Right lung (tissue), 5 donors: ENCODE results near the gene DUOX1. TPM values are rescaled to one million over a fixed set of nuclear protein-coding genes. Genes with fewer than 3 reads are reported as not detected.

Experiments
- DNase-seq, 2 donors: peaks; one replicate each; pipeline ENCODE4 v3.0.0-alpha.2; 2013
- polyA plus RNA-seq, 5 donors: library from polyadenylated mRNA; unstranded; fragments of 120-200 nt; gene quantifications; one replicate each; pipeline versions ENCODE4 v1.2.1 to v1.2.3, GENCODE V29; 2013; ENCODE audit warnings: inconsistent platforms in 1 of 5, low replicate concordance in 1 of 5; ENCODE audit not compliant: insufficient read length in 5 of 5, insufficient read depth in 1 of 5

The DUOX1 gene
- polyA plus RNA-seq, 5 donors, result 5.2 to 7.8 (median 6.6) TPM

DNA sequence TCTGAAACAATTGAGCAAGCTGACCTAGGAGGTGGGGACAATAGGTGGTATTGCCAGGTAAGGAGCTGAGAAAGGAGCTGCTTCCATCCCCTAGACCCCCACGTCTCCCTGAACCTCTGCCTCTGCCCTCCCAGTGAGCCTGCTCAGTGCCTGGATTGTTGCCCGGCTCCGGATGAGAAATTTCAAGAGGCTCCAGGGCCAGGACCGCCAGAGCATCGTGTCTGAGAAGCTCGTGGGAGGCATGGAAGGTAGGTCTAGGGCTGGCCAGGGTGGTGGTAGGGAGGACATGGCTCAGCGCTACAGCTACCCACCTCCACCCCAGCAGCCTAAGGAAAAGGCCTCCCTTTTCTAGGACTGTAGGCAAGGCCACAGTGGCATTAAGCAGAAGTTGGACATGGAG, 13.3 kb downstream of the DUOX1 start:
- DNase-seq, result no peak

DNA sequence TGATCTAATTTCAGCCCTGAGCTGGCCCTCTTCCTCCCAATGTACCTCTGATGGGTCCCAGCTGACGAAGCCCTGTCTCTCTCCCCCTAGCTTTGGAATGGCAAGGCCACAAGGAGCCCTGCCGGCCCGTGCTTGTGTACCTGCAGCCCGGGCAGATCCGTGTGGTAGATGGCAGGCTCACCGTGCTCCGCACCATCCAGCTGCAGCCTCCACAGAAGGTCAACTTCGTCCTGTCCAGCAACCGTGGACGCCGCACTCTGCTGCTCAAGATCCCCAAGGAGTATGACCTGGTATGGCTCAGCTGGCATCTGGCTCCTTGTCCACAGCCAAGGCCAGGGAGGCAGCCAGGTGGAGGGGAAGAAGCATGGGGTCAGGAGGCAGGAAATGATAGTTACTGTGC, 14.2 kb downstream of the DUOX1 start:
- no peak for DNase-seq

- no peak for DNase-seq
Measured at GRCh38 chr15:45144775-45145174, 15.0 kb downstream of the DUOX1 start.

GRCh38 chr15:45146405-45146804, 16.6 kb downstream of the DUOX1 start:
- DNase-seq, result no peak

DNA sequence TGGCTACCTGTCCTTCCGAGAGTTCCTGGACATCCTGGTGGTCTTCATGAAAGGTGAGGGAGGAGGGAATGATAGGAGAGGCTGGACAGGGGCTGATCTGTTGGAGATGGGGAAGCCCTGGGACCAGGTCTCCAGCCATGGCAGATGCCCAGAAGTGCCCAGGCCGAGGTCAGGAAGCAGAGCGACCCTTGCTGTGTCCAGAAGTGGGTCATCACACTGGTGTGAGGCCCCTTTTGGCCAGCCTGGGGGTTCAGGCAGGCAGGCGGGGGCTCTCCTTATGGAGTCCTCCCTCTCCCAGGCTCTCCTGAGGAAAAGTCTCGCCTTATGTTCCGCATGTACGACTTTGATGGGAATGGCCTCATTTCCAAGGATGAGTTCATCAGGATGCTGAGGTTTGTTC, 17.8 kb downstream of the DUOX1 start:
- DNase-seq, result no peak

- DNase-seq, result no peak
Measured at GRCh38 chr15:45148076-45149059, 18.6 kb downstream of the DUOX1 start.

GRCh38 chr15:45149060-45149459, 19.3 kb downstream of the DUOX1 start:
- DNase-seq, result no peak

DNA sequence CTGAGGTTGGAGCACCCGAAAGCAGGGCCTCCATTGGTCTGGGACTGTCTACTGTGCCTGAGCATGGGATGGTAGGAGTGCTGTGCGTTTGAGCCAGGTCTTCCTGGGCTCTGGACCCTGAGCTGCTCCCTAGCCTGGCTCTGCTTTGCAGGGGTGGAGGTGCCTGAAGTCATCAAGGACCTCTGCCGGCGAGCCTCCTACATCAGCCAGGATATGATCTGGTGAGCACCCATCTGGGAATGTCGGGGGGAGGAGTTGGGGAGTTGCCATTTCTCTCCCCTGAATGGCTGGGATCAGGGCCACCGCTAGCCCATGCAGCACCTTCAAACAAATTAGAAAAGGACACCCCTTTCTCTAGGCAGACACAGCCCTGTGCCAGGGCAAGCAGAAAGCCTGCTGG, 20.7 kb downstream of the DUOX1 start:
- no peak for DNase-seq

DNA sequence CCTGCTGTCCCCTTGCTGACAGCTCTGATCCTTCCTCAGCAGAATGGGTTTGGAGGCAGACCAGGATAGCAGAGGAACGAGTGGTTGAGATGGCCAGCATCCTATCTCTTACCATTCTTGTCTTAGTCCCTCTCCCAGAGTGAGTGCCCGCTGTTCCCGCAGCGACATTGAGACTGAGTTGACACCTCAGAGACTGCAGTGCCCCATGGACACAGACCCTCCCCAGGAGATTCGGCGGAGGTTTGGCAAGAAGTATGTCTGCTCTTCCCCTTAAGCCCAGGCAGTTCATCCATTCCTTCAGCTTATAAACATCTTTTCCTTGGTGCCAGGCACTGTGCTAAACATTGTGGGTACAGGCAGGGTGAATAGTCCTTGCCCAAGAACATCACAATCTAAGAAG, 21.2 kb downstream of the DUOX1 start:
- no peak for DNase-seq

- no peak for DNase-seq
Measured at GRCh38 chr15:45151998-45152828, 22.4 kb downstream of the DUOX1 start.

DNA sequence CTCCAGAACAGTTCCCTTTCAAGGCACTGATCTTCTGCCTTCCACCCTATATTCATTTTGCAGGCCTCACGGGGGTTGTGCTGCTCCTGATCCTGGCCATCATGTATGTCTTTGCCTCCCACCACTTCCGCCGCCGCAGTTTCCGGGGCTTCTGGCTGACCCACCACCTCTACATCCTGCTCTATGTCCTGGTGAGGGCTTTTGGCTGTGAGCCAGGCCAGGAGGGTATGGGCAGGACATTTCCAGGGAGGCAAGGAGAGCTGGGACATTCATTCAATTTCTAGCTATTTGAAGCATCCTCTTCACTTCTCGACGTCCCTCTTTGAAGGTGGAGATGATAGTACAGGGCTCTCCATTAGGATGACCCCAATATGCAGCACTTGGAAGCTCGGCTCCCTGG, 25.9 kb downstream of the DUOX1 start:
- DNase-seq, result no peak

DNA sequence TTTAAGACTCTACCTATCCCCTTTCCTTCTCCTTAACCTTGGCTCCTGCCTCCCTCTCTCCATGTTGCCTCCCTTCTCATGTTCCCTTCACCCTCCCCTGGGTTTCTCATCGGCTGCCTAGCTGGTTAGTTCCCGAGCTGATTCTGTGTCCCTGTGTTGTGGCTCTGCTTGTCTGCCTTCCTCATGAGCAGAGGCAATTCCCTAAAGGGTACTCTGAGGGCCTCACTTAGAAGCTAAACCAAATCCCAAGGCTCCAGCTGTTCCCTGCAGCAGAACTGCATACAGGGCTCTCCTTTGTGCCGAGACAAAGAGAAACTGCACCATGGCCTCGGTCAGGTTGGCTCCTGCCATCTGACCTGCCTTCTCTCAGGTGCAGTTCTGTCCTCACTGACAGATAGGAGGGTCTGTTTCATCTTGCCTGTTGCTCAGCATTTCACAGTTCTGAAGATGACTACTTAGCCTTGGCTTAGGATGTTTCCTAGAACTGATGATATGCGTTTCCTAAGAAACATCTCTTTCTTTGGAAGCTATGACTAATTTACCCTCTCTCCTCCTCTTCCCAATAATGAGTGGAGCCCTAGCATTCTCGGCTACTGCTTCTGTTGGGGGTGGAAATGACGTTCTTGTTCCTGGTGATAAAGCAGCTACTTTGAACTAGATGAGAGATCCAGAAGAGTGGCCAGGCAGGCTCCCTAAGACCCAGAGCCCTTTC, 27.1 kb downstream of the DUOX1 start:
- no peak for DNase-seq

- no peak for DNase-seq
Measured at GRCh38 chr15:45157974-45158373, 28.2 kb downstream of the DUOX1 start.

GRCh38 chr15:45161666-45162065, 31.9 kb downstream of the DUOX1 start:
- no peak for DNase-seq

DNA sequence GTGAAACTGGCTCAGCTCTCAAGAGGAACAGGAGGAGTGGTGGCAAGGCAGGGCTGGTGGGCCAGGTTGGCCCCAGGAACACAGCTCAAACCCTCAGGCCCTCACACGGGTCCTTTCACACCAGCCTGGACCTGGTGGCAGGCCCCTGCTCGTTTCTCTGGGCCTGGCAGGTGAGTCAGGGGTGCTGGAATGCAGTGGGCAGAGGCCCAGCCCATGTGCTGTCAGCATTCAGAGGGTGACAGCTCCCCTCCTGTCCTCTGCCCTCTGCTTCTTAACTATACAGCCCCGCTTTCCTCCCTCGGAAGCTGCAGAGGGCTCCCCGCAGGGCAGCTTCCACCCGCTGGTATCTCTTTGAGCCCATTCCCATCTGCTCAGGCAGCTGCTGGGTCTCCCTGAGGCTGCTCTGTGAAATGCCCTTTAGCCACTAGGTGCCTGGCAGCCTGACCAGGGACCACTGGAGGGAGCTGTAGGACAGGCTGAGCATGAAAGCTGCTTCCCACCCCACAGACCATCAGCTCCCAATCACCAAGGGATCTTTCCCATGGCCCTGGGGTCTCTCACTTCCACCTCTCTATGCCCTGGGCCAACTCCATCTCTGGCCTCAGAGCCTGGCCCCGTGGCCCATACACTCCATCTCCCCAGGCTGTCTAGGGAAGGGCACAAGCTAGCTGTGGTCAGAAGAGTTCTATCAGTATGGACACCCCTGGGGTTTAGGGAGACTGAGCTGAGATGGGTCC, 33.1 kb downstream of the DUOX1 start:
- DNase-seq, result peak; percentile 64 to 78

- DNase-seq, result no peak
Measured at GRCh38 chr15:45163508-45163856, 33.7 kb downstream of the DUOX1 start.

GRCh38 chr15:45164914-45165313, 35.1 kb downstream of the DUOX1 start:
- DNase-seq, result no peak

GRCh38 chr15:45165536-45165935, 35.7 kb downstream of the DUOX1 start:
- no peak for DNase-seq

DNA sequence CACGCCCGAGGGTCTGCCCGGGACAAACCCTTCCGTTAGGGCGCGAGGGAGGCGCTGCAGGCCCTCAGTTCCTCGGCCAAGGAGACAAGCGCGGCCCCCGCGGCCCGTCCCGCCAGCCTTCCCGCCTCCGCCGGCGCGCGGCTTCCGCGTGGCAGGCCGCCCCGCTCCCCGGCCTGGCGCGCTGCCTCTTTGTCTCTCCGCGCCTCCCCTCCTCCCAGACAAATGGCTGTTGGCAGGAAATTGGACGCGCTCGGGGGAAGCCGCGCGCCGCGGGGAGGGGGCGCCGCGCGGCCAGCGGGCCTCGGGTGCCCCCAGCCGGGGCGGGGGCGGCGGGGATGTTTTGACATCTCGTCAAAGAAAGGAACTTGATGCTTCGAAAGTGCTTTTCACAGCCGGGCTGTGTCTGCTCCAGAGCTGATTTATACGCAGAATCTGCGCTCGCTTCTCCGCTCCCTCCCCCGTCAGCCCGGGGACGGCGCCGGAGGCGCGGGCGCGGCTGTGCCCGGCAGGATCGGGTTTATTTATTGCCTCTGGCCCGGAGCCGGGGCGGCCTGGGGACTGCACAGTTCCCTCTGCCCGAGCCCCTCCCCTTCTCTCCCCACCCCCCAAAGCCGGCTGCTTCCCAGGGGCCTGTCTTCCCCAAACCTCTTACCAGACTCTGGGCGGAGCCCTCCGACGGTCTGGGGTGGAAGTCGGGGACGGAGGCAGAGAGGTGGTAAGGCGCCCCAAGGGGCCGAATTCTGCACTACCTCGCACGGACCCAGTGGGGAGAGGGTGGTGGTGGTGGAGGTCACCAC, 37.2 kb downstream of the DUOX1 start:
- DNase-seq, result peak; percentile 87 to 88

DNA sequence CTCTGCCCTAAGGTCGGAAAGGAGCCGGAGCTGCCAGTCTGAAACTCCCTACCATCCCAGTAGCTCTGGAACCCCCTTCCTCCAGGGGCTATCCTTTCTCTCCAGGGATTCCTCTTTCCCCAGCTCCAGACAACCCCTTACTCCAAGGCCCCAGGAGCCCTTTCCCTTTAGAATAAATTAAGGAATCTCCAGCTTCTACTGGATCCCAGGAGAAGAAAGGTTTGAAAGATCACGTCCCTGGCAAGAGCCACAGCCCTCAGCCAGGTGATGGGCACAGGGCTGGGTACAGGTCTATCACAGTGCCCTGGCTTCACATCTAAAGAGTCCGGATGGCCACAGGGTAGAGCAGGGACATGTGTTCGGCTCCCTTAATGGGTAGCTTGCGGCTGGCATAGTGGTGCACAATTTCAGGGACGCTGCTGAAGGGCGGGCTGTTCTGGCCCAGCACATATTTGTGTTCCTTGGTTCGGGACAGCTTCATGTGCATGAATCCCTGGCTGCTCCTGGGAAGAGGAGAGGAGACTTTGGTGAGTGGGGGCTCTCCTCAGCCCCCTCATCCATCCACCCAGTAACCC, 37.9 kb downstream of the DUOX1 start:
- no peak for DNase-seq
